Spleen (tissue), 7 donors: ENCODE measurements around the gene ZNF620.

Experiments
- CTCF ChIP-seq, 11 experiments: fragments of 200-600 bp in 7 of 11; fragments of 450-650 bp in 4 of 11; sonication (generic) in 4 of 11; IDR thresholded peaks in 8 of 11; conservative IDR thresholded peaks in 3 of 11; 1 replicate in 7 of 11; 2 replicates in 4 of 11; pipeline versions ENCODE4 v1.4.0 to v1.8.0; 2016 to 2021; ENCODE audit warnings: antibody characterized with exemption in 11 of 11, inconsistent platforms in 4 of 11, mild to moderate bottlenecking in 1 of 11
- POLR2AphosphoS5 ChIP-seq, 3 donors: sonication (generic); formaldehyde crosslinking; IDR thresholded peaks; one replicate each; pipeline ENCODE4 v1.5.1; 2017; ENCODE audit warnings: antibody characterized with exemption in 3 of 3
- donor health status: DM: no; HTN: no; CAD: no; lungs with moderate emphysema.
- donor health status: DM: no; HTN: no; CAD: no.
- donor health status: DM: no; HTN: no; CAD: no.

DNA sequence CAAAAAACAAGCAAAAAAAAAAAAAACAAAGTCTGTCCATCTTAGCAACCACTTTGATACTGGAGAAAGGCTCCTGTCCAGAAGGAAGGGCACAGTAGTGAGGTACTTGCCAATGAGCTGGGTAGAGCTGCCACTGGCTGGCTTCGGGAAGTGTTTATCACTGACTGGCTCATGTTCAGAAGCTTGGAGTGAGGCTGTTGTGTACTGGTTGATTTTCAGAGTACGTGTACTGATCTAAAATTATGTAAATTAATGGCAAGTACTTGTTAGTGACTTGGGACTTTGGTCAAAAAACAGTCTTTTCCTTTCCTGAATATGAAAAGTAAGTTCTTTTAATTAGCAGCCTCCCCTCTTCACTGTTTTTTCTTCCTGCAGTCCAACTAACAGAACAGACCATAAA lies 17.9 kb downstream of the ZNF620 start:
- TF ChIP-seq CTCF (IDR thresholded peaks at IDR 0.05 in 8 of 11, conservative IDR thresholded peaks at IDR 0.05 in 3 of 11) = no peak
- TF ChIP-seq POLR2AphosphoS5 (IDR thresholded peaks at IDR 0.05) = no peak
